Body of pancreas (tissue), 4 donors: Measurements from ENCODE around the gene IL22.

ENCODE experiments used
- CTCF ChIP-seq, 7 experiments: fragments of 450-650 bp in 4 of 7; fragments of 200-600 bp in 3 of 7; sonication (generic) in 3 of 7; IDR thresholded peaks; one replicate each; pipeline ENCODE4 v1.5.1; 2016 to 2019; ENCODE audit warnings: antibody characterized with exemption in 7 of 7
- POLR2A ChIP-seq, 3 donors: fragments of 450-650 bp; IDR thresholded peaks; one replicate each; pipeline ENCODE4 v1.6.1; 2016; ENCODE audit warnings: antibody characterized with exemption in 3 of 3, mild to moderate bottlenecking in 2 of 3

- TF ChIP-seq CTCF (IDR thresholded peaks at IDR 0.05) (no peak), POLR2A (IDR thresholded peaks at IDR 0.05) (no peak)
Measured at GRCh38 chr12:68250454-68250853, 3.0 kb downstream of the IL22 start.
